Endothelial cell of umbilical vein (primary cell): ENCODE results near the gene SLC8A2. TPM values are rescaled to one million over a fixed set of nuclear protein-coding genes. Genes with fewer than 3 reads are reported as not detected.

Experiments used
- BruUV-seq: library from RNA; stranded (reverse); fragments of 400-500 nt; replicated peaks from 2 replicates; lab custom pipeline; 2021; lab: Mats Ljungman, UMichigan
- CTCF ChIA-PET: fragments of 300-600, 350-600 bp; sonication (Branson Sonifier 250); formaldehyde crosslinking; loops from one replicate; lab custom pipeline; 2021; ENCODE audit warnings: antibody characterized with exemption, inconsistent platforms; lab: Charles Lee
- POLR2A ChIA-PET: fragments of 300-600, 350-600 bp; sonication (Branson Sonifier 250); formaldehyde crosslinking; loops from one replicate; lab custom pipeline; 2021; ENCODE audit warnings: antibody characterized with exemption, inconsistent platforms; lab: Charles Lee
- DNase-seq: peaks from one replicate; pipeline ENCODE4 v3.0.0-alpha.2; 2011; ENCODE audit warnings: low read depth, low spot score
- FAIRE-seq: peaks from 2 replicates; lab custom pipeline; 2011; peaks lifted over from hg19 to GRCh38; lab: Jason Lieb, UNC
- H2AFZ ChIP-seq: 2 replicates; pipeline ENCODE4 v1.6.0; 2012; ENCODE audit warnings: low read depth, low read length, control low read depth, inconsistent platforms
- H3K27ac ChIP-seq: 2 replicates; pipeline ENCODE4 v1.5.1; 2011; ENCODE audit warnings: low read depth, mild to moderate bottlenecking, control low read depth, low read length, moderate library complexity; ENCODE audit not compliant: insufficient read depth
- H3K27me3 ChIP-seq, 2 experiments: 2 replicates each; pipeline versions ENCODE4 v1.6.0 to v1.6.1; 2011; ENCODE audit warnings: low read length in 2 of 2, mixed read lengths in 1 of 2; ENCODE audit not compliant: control insufficient read depth in 2 of 2, insufficient read depth in 2 of 2
- H3K36me3 ChIP-seq, 2 experiments: 2 replicates in 1 of 2; 3 replicates in 1 of 2; pipeline ENCODE4 v1.5.1; 2011; ENCODE audit warnings: low read length in 2 of 2, mild to moderate bottlenecking in 1 of 2, moderate library complexity in 1 of 2; ENCODE audit not compliant: control insufficient read depth in 2 of 2, insufficient read depth in 2 of 2; ENCODE audit errors: extremely low read depth in 1 of 2
- H3K4me1 ChIP-seq: 3 replicates; pipeline ENCODE4 v1.5.1; 2011; ENCODE audit warnings: mild to moderate bottlenecking, low read length; ENCODE audit not compliant: control insufficient read depth, insufficient read depth; ENCODE audit errors: extremely low read depth
- H3K4me2 ChIP-seq: 2 replicates; pipeline ENCODE4 v1.6.1; 2011; ENCODE audit warnings: low read length, control low read depth, mixed read lengths; ENCODE audit not compliant: insufficient read depth
- H3K4me3 ChIP-seq, 3 experiments: fragments of 200-600 bp in 1 of 3; sonication (generic), shearing (Covaris generic) in 1 of 3; replicated peaks in 1 of 3; 2 replicates each; pipeline ENCODE4 v1.5.1; 2011 to 2016; ENCODE audit warnings: control low read depth in 3 of 3, low read length in 3 of 3, mild to moderate bottlenecking in 2 of 3, inconsistent platforms in 1 of 3, low read depth in 1 of 3, moderate library complexity in 1 of 3; ENCODE audit not compliant: insufficient read depth in 1 of 3
- H3K79me2 ChIP-seq: 2 replicates; pipeline ENCODE4 v1.6.0; 2012; ENCODE audit warnings: low read length, inconsistent platforms; ENCODE audit not compliant: control insufficient read depth, insufficient read depth
- H3K9ac ChIP-seq: replicated peaks from 2 replicates; pipeline ENCODE3; 2011; ENCODE audit warnings: low read length, control low read depth; ENCODE audit not compliant: insufficient read depth; ENCODE audit errors: extremely low read depth
- H3K9me1 ChIP-seq: replicated peaks from 3 replicates; pipeline ENCODE4 v1.6.0; 2011; ENCODE audit warnings: mild to moderate bottlenecking, low read length; ENCODE audit not compliant: control insufficient read depth, insufficient read depth; ENCODE audit errors: extremely low read depth
- H3K9me3 ChIP-seq: replicated peaks from 2 replicates; pipeline ENCODE4 v1.5.1; 2012; ENCODE audit warnings: low read length, inconsistent platforms; ENCODE audit not compliant: control insufficient read depth, insufficient read depth
- H4K20me1 ChIP-seq: replicated peaks from 2 replicates; pipeline ENCODE3; 2011; ENCODE audit warnings: mild to moderate bottlenecking, low read length; ENCODE audit not compliant: control insufficient read depth, insufficient read depth; ENCODE audit errors: extremely low read depth
- EZH2 ChIP-seq: IDR thresholded peaks from 2 replicates; pipeline ENCODE4 v1.6.1; 2012; ENCODE audit warnings: borderline replicate concordance, low read depth, mild to moderate bottlenecking, moderate library complexity, low read length, inconsistent platforms; ENCODE audit not compliant: severe bottlenecking
- FOS ChIP-seq: IDR thresholded peaks from 2 replicates; pipeline ENCODE4 v1.6.1; 2011; ENCODE audit warnings: mild to moderate bottlenecking, low read length, moderate library complexity, borderline replicate concordance; ENCODE audit not compliant: insufficient read depth
- GATA2 ChIP-seq: IDR thresholded peaks from 2 replicates; pipeline ENCODE4 v1.7.0; 2011; ENCODE audit warnings: low read depth, mild to moderate bottlenecking, moderate library complexity, mixed read lengths, low read length; ENCODE audit not compliant: insufficient read length, insufficient read depth
- JUN ChIP-seq: IDR thresholded peaks from 2 replicates; pipeline ENCODE4 v1.6.1; 2011; ENCODE audit warnings: borderline replicate concordance, low read depth; ENCODE audit not compliant: insufficient read length, insufficient read depth
- MYC ChIP-seq: IDR thresholded peaks from one replicate; pipeline ENCODE4 v1.6.1; 2011; ENCODE audit warnings: mild to moderate bottlenecking, low read depth, low read length
- POLR2A ChIP-seq: IDR thresholded peaks from 2 replicates; pipeline ENCODE4 v1.6.1; 2012; ENCODE audit warnings: low read depth, mild to moderate bottlenecking, control low read depth, low read length
- POLR2AphosphoS5 ChIP-seq: IDR thresholded peaks from 2 replicates; pipeline ENCODE4 v1.6.1; 2012; ENCODE audit warnings: low read depth, mild to moderate bottlenecking, control low read depth, low read length, moderate library complexity; ENCODE audit not compliant: insufficient read depth
- dilution Hi-C: fragments of 300-500 bp; cut with MboI; formaldehyde crosslinking; loops from one replicate; pipeline ENCODE4 v1.15.0; 2019; ENCODE audit warnings: low sequenced_read_pairs; ENCODE audit not compliant: extremely low pct_ligation_motif_present
- intact Hi-C: fragments of 100-400 bp; cut with micrococcal nuclease; formaldehyde crosslinking; loops from one replicate; pipeline ENCODE4 v1.10.0; 2022
- polyA plus RNA-seq, 4 experiments: library from polyadenylated mRNA; depleted of rRNA in 3 of 4; stranded (reverse) in 3 of 4; unstranded in 1 of 4; fragments of >200 nt; gene quantifications; 2 replicates each; pipeline versions ENCODE4 v1.2.1 to v1.2.3, GENCODE V29; 2011 to 2012; ENCODE audit warnings: missing spikeins in 1 of 4
- total RNA-seq: library from RNA; stranded (reverse); gene quantifications from 2 replicates; pipeline ENCODE4 v1.2.3, GENCODE V29; 2021
- TF ChIP-seq, protein P1 (sequence below): IDR thresholded peaks from 2 replicates; pipeline ENCODE4 v1.6.1; 2011; ENCODE audit not compliant: insufficient read depth, insufficient read length
- TF ChIP-seq, protein P2 (sequence below), 2 donors: IDR thresholded peaks; 1 replicate in 1 of 2; 2 replicates in 1 of 2; pipeline ENCODE4 v1.5.1; 2011; ENCODE audit warnings: low read length in 2 of 2, mild to moderate bottlenecking in 2 of 2, moderate library complexity in 2 of 2, control low read depth in 1 of 2, inconsistent platforms in 1 of 2, low read depth in 1 of 2; ENCODE audit not compliant: insufficient read depth in 1 of 2; ENCODE audit errors: extremely low read depth in 1 of 2

Gene SLC8A2
- total and polyA plus RNA-seq, 2 donors (not counting 3 experiments of a cell fraction or from before 2014, with no cell fraction given): not detected

DNA sequence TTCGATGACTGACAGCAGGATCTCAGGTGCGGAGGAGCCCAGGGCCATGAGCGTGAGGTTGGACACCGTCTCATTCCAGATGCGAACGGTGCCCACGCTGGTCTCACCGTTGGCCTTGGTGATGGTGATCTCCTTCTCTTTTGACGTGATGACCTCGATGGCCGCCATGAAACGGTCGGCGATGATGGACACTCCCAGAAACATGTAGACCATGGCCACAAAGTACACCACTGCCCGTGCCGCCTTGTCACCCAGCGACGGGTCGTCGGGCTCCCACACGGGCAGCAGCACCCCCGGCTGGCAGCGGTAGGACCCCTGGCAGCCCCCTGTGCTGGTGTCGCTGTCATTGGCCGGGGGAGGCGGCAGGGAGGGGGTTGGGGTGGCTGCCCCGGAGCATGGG is 5.7 kb downstream of the SLC8A2 start:
- ChIA-PET POLR2A (no interaction called here), CTCF (no interaction called here)
- H3K27ac ChIP-seq: no peak overlapping the region
- peaks cover 17 to 28% of the 10 kb centered on the region in 2 experiments for H3K27me3 ChIP-seq
- no peak for TF ChIP-seq EZH2
- TF ChIP-seq, protein P1, sequence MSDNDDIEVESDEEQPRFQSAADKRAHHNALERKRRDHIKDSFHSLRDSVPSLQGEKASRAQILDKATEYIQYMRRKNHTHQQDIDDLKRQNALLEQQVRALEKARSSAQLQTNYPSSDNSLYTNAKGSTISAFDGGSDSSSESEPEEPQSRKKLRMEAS: no peak
- TF ChIP-seq, protein P2, sequence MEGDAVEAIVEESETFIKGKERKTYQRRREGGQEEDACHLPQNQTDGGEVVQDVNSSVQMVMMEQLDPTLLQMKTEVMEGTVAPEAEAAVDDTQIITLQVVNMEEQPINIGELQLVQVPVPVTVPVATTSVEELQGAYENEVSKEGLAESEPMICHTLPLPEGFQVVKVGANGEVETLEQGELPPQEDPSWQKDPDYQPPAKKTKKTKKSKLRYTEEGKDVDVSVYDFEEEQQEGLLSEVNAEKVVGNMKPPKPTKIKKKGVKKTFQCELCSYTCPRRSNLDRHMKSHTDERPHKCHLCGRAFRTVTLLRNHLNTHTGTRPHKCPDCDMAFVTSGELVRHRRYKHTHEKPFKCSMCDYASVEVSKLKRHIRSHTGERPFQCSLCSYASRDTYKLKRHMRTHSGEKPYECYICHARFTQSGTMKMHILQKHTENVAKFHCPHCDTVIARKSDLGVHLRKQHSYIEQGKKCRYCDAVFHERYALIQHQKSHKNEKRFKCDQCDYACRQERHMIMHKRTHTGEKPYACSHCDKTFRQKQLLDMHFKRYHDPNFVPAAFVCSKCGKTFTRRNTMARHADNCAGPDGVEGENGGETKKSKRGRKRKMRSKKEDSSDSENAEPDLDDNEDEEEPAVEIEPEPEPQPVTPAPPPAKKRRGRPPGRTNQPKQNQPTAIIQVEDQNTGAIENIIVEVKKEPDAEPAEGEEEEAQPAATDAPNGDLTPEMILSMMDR (IDR thresholded peaks at IDR 0.05; ENCODE audit: extremely low read depth in 1 of 2, insufficient read depth in 1 of 2, low read depth in 1 of 2, low read length in 2 of 2): no peak
- no peak for TF ChIP-seq GATA2
- TF ChIP-seq FOS: no peak
- TF ChIP-seq MYC: no peak
- TF ChIP-seq POLR2A: no peak
- TF ChIP-seq POLR2AphosphoS5: no peak
- no peak for TF ChIP-seq JUN
- H3K4me3 ChIP-seq: no peak overlapping the region
- intact Hi-C loops (no loop called here), dilution Hi-C loops (no loop called here)
- no peaks in the 10 kb centered on the region for H4K20me1 ChIP-seq
- no TSS peak for BruUV-seq
- DNase-seq (no peak), FAIRE-seq (no peak)
- H3K4me2 ChIP-seq: no peak overlapping the region
- H3K9me1 ChIP-seq: no peaks in the 10 kb centered on the region
- no peak overlapping the region for H2AFZ ChIP-seq
- H3K9me3 ChIP-seq: no peaks in the 10 kb centered on the region
- H3K79me2 ChIP-seq: no peaks in the 10 kb centered on the region
- H3K4me1 ChIP-seq: no peaks in the 10 kb centered on the region
- H3K36me3 ChIP-seq: no peaks in the 10 kb centered on the region
- H3K9ac ChIP-seq: no peak overlapping the region
